ENCODE data around the gene LRCH4. TPM values are rescaled to one million over a fixed set of nuclear protein-coding genes. Genes with fewer than 3 reads are reported as not detected.

LRCH4 gene
- total and polyA plus RNA-seq, 2 of the 13 experiments (the other 11 are each of a cell fraction or from before 2014, with no cell fraction given), result 7.0 to 9.3 TPM

- TF ChIP-seq HNRNPUL1 (IDR thresholded peaks at IDR 0.05; ENCODE audit: low read depth, low read length) (no peak), FOXA1 (IDR thresholded peaks at IDR 0.05) (no peak), FOXA1 (CRISPR knock-in tag; IDR thresholded peaks at IDR 0.05) (peak; percentile 38), ZNF83 (CRISPR knock-in tag; IDR thresholded peaks at IDR 0.05; ENCODE audit: borderline replicate concordance) (peak; percentile 74), ELF1 (CRISPR knock-in tag; IDR thresholded peaks at IDR 0.05) (peak; percentile 78), REL (CRISPR knock-in tag; conservative IDR thresholded peaks at IDR 0.05) (peak; percentile 60; the same call in 1 of the 2 replicates), KMT2B (CRISPR knock-in tag; IDR thresholded peaks at IDR 0.05) (no peak), RORA (CRISPR knock-in tag; IDR thresholded peaks at IDR 0.05) (no peak), GLMP (CRISPR knock-in tag; IDR thresholded peaks at IDR 0.05; ENCODE audit: borderline replicate concordance) (no peak), ISL2 (CRISPR knock-in tag; IDR thresholded peaks at IDR 0.05) (0 out of 2 replicates have a peak, but pooled peaks have one; percentile 56), CSRNP2 (CRISPR knock-in tag; conservative IDR thresholded peaks at IDR 0.05; ENCODE audit: low read depth) (peak; percentile 46; the same call in 1 of the 2 replicates), TEAD2 (CRISPR knock-in tag; IDR thresholded peaks at IDR 0.05) (no peak), HNF1A (IDR thresholded peaks at IDR 0.05; ENCODE audit: low read depth) (no peak), HNF1A (CRISPR knock-in tag; IDR thresholded peaks at IDR 0.05; ENCODE audit: borderline replicate concordance) (peak; percentile 80), RNF2 (conservative IDR thresholded peaks at IDR 0.05; ENCODE audit: low read depth) (peak; percentile 72; the same call in 1 of the 2 replicates), ZNF503 (CRISPR knock-in tag; IDR thresholded peaks at IDR 0.05) (0 out of 2 replicates have a peak, but pooled peaks have one; percentile 8), GATAD2A (CRISPR knock-in tag; IDR thresholded peaks at IDR 0.05) (peak; percentile 56), RAD21 (CRISPR knock-in tag; IDR thresholded peaks at IDR 0.05) (peak; percentile 21; the same call in 1 of the 2 replicates), ZFP36L2 (CRISPR knock-in tag; IDR thresholded peaks at IDR 0.05) (no peak; the same call in 1 of the 2 replicates), ZKSCAN5 (CRISPR knock-in tag; IDR thresholded peaks at IDR 0.05) (0 out of 2 replicates have a peak, but pooled peaks have one; percentile 61), ZNF350 (CRISPR knock-in tag; IDR thresholded peaks at IDR 0.05; ENCODE audit: borderline replicate concordance, low read depth) (peak; percentile 59; the same call in 1 of the 2 replicates), KAT2B (IDR thresholded peaks at IDR 0.05; ENCODE audit: borderline replicate concordance, low read depth, low read length) (no peak), ZNF12 (CRISPR knock-in tag; IDR thresholded peaks at IDR 0.05) (no peak)
These were observed 17.6 kb downstream of the LRCH4 start (continued) for GRCh38 chr7:100568176-100568895.

Data from HepG2 (cell line).